OCI-LY7 (cell line): ENCODE results near the gene RASSF4.

Source experiments
- CTCF ChIP-seq: fragments of 200-600 bp; sonication (generic); conservative IDR thresholded peaks from 2 replicates; pipeline ENCODE4 v1.5.1; 2014; ENCODE audit warnings: mild to moderate bottlenecking, antibody characterized with exemption, low read length, moderate library complexity, mixed read lengths
- EZH2phosphoT487 ChIP-seq: fragments of 200-600 bp; sonication (generic); IDR thresholded peaks from 2 replicates; pipeline ENCODE4 v1.6.1; 2018; ENCODE audit warnings: low read depth, borderline replicate concordance, mild to moderate bottlenecking, mixed run types, antibody characterized with exemption, low read length, moderate library complexity, mixed read lengths

- no peak for TF ChIP-seq CTCF
- no peak for TF ChIP-seq EZH2phosphoT487
Observed at GRCh38 chr10:44956226-44956625, 3.4 kb upstream of the RASSF4 start.
